Cardiac muscle cell (in vitro differentiated cells and primary cell): Measurements from ENCODE around the gene DOCK3. TPM values are rescaled to one million over a fixed set of nuclear protein-coding genes. Genes with fewer than 3 reads are reported as not detected.
"Not testable (repeated sequence)": the region's sequence is repeated elsewhere in the genome, so short reads cannot be mapped to it uniquely, and the experiment has no call there.

Experiments
- DNase-seq, 2 donors: peaks; one replicate each; pipeline versions ENCODE4 v3.0.0 to v3.0.0-alpha.2; 2010 to 2017; ENCODE audit warnings: low read depth in 1 of 2, low spot score in 1 of 2
- H3K27ac ChIP-seq: fragments of 200-600 bp; sonication (generic); 2 replicates; pipeline ENCODE4 v1.5.1; 2016
- H3K27me3 ChIP-seq: fragments of 200-600 bp; sonication (generic); 2 replicates; pipeline ENCODE4 v1.6.0; 2016; ENCODE audit warnings: control low read depth
- H3K36me3 ChIP-seq: fragments of 200-600 bp; sonication (generic); 2 replicates; pipeline ENCODE4 v1.5.1; 2016; ENCODE audit warnings: control low read depth
- H3K4me1 ChIP-seq: fragments of 200-600 bp; sonication (generic); 2 replicates; pipeline ENCODE4 v1.8.1; 2017; ENCODE audit warnings: low read depth, mild to moderate bottlenecking, mixed run types
- H3K4me3 ChIP-seq: fragments of 200-600 bp; sonication (generic); 2 replicates; pipeline ENCODE4 v1.5.1; 2016; ENCODE audit warnings: mild to moderate bottlenecking
- H3K9me3 ChIP-seq: fragments of 200-600 bp; sonication (generic); 2 replicates; pipeline ENCODE4 v1.5.1; 2017; ENCODE audit warnings: low read depth, mild to moderate bottlenecking, control low read depth
- CTCF ChIP-seq: IDR thresholded peaks from 2 replicates; pipeline ENCODE4 v1.5.1; 2012; ENCODE audit warnings: low read depth, mild to moderate bottlenecking, low read length
- polyA plus RNA-seq: library from polyadenylated mRNA; unstranded; fragments of >200 nt; fragmentation: Nextera tagmentation; extraction: Ambion mirVana; gene quantifications from 2 replicates; pipeline ENCODE4 v1.2.1, GENCODE V29; 2016
- total RNA-seq: library from RNA; depleted of rRNA; stranded (reverse); fragments of >200 nt; gene quantifications from 2 replicates; pipeline ENCODE4 v1.2.3, GENCODE V29; 2016

The DOCK3 gene
- total and polyA plus RNA-seq, 2 experiments from 2014 or later: 0.56 to 1.3 TPM

GRCh38 chr3:51075221-51075775, 400.6 kb downstream of the DOCK3 start:
- Histone ChIP-seq H3K27me3 (no peaks in the 10 kb centered on the region), H3K27ac (no peak overlapping the region), H3K4me1 (no peaks in the 10 kb centered on the region), H3K36me3 (no peaks in the 10 kb centered on the region), H3K9me3 (no peaks in the 10 kb centered on the region), H3K4me3 (no peak overlapping the region)
- no peak for TF ChIP-seq CTCF
- DNase-seq: no peak

- DNase-seq: no peak
- Histone ChIP-seq H3K27me3 (no peaks in the 10 kb centered on the region), H3K36me3 (no peaks in the 10 kb centered on the region), H3K4me1 (no peaks in the 10 kb centered on the region), H3K27ac (no peak overlapping the region), H3K9me3 (no peaks in the 10 kb centered on the region), H3K4me3 (no peak overlapping the region)
- no peak for TF ChIP-seq CTCF
Observed at GRCh38 chr3:51082363-51082762, 407.6 kb downstream of the DOCK3 start.

- Histone ChIP-seq H3K27me3 (no peaks in the 10 kb centered on the region), H3K4me1 (no peaks in the 10 kb centered on the region), H3K27ac (no peak overlapping the region), H3K36me3 (no peaks in the 10 kb centered on the region), H3K4me3 (no peak overlapping the region), H3K9me3 (no peaks in the 10 kb centered on the region)
- DNase-seq: no peak
- no peak for TF ChIP-seq CTCF
Observed at GRCh38 chr3:51083490-51083889, 408.8 kb downstream of the DOCK3 start.

- not testable (repeated sequence) for DNase-seq, H3K9me3 ChIP-seq, H3K36me3 ChIP-seq, H3K27me3 ChIP-seq, H3K27ac ChIP-seq, H3K4me1 ChIP-seq, H3K4me3 ChIP-seq
Observed at GRCh38 chr3:51092141-51092540, 417.4 kb downstream of the DOCK3 start.

- not testable (repeated sequence) for H3K27me3 ChIP-seq, H3K27ac ChIP-seq, H3K36me3 ChIP-seq, H3K9me3 ChIP-seq, H3K4me1 ChIP-seq, H3K4me3 ChIP-seq, DNase-seq
Observed at GRCh38 chr3:51094838-51095237, 420.1 kb downstream of the DOCK3 start.

GRCh38 chr3:51099794-51100535, 425.2 kb downstream of the DOCK3 start:
- H3K4me3 ChIP-seq: no peak overlapping the region
- no peaks in the 10 kb centered on the region for H3K4me1 ChIP-seq
- no peaks in the 10 kb centered on the region for H3K36me3 ChIP-seq
- H3K27me3 ChIP-seq: no peaks in the 10 kb centered on the region
- TF ChIP-seq CTCF: peak; percentile 82
- H3K9me3 ChIP-seq: no peaks in the 10 kb centered on the region
- H3K27ac ChIP-seq: no peak overlapping the region
- DNase-seq: peak; percentile 63 to 78
